A204.1 (cell line): Measurements from ENCODE around the gene EFTUD2.
"Not testable (repeated sequence)": the region's sequence is repeated elsewhere in the genome, so short reads cannot be mapped to it uniquely, and the experiment has no call there.

Experiments
- FAIRE-seq: peaks from 2 replicates; lab custom pipeline; 2012; peaks lifted over from hg19 to GRCh38; lab: Jason Lieb, UNC

EFTUD2 gene

GRCh38 chr17:44899074-44899782 lies at the start of gene EFTUD2:
TSS of gene EFTUD2 (minus strand) at chr17:44899445. CDS start at chr17:44894521, 4,924 bp downstream.
- peak; percentile 82 for FAIRE-seq

GRCh38 chr17:44948315-44948795 lies 49.1 kb upstream of the EFTUD2 start:
- no peak for FAIRE-seq

- FAIRE-seq, result peak; percentile 97
Measured at GRCh38 chr17:44947461-44948314, 48.4 kb upstream of the EFTUD2 start, which contains the start of gene KIF18B. TSS of gene KIF18B (minus strand) at chr17:44947773. CDS start at chr17:44936344, 11,429 bp downstream.

GRCh38 chr17:44945652-44946051 lies 46.4 kb upstream of the EFTUD2 start:
- FAIRE-seq, result not testable (repeated sequence)

- no peak for FAIRE-seq
Measured at GRCh38 chr17:44942456-44942855, 43.2 kb upstream of the EFTUD2 start.

GRCh38 chr17:44941712-44942331 lies 42.6 kb upstream of the EFTUD2 start:
- no peak for FAIRE-seq

GRCh38 chr17:44940768-44941167 lies 41.5 kb upstream of the EFTUD2 start:
- no peak for FAIRE-seq

- FAIRE-seq, result no peak
Measured at GRCh38 chr17:44940317-44940716, 41.1 kb upstream of the EFTUD2 start.

- FAIRE-seq, result no peak
Measured at GRCh38 chr17:44935116-44935515, 35.9 kb upstream of the EFTUD2 start.

GRCh38 chr17:44934745-44935105 lies 35.5 kb upstream of the EFTUD2 start:
- no peak for FAIRE-seq

- no peak for FAIRE-seq
Measured at GRCh38 chr17:44933824-44934744, 34.8 kb upstream of the EFTUD2 start.

- FAIRE-seq, result no peak
Measured at GRCh38 chr17:44932787-44933097, 33.5 kb upstream of the EFTUD2 start.

GRCh38 chr17:44932096-44932786 lies 33.0 kb upstream of the EFTUD2 start:
- no peak for FAIRE-seq

GRCh38 chr17:44931376-44931775 lies 32.1 kb upstream of the EFTUD2 start:
- no peak for FAIRE-seq

GRCh38 chr17:44930667-44931066 lies 31.4 kb upstream of the EFTUD2 start:
- FAIRE-seq, result no peak

- no peak for FAIRE-seq
Measured at GRCh38 chr17:44928950-44929720, 29.9 kb upstream of the EFTUD2 start.

GRCh38 chr17:44928136-44928535 lies 28.9 kb upstream of the EFTUD2 start:
- no peak for FAIRE-seq

- FAIRE-seq, result no peak
Measured at GRCh38 chr17:44927696-44928095, 28.5 kb upstream of the EFTUD2 start.

GRCh38 chr17:44926821-44927525 lies 27.7 kb upstream of the EFTUD2 start:
- FAIRE-seq, result no peak
